ENCODE data around the gene CDK3. TPM values are rescaled to one million over a fixed set of nuclear protein-coding genes. Genes with fewer than 3 reads are reported as not detected.

CDK3 gene
- total RNA-seq, 1 donor from 2014 or later: 11.5 TPM

DNA sequence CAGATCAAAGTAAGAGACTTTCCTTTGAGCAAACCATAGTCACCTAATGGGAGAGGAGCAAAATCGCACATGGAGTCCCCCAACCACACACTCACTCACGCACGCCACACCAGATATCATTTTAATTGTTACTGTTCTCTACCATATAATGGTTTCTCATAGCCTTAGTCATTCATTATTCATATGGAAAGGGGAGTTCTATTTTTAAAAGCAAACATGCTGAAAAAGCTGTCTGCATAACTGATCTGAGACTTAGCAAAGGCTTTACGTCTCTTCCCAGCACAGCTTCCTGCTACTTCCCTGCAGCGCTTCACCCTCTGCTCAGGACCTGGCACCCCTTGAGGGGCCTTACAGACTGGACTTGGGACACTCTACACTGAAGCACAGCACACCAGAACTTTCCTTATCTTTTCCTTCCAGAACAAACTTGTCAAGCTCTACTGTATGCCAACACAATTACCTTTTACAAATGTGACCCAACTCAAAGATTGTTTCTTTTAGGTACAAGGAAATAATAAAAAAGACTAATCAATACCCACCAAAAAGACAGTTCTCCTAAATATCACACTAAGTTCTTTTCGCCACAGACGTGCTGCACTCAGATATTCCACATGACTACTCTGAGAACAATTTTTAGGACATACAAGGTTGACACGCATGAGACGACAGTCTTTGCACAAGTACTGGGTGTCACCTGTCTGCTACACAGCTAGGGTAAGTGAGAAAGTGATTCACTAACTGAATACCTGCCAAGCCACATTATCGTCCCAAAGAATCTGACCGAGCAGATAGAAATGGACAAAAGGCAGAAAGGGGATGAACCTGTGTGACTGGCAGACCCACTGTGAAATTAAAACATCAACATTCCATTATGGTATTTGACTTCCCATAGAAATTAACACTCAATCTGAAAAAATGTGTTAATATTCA lies 50.1 kb downstream of the CDK3 start:
- Mint-ChIP-seq H3K9me3 (peaks cover 4% of the 10 kb centered on the region), H3K36me3 (peaks cover 41% of the 10 kb centered on the region), H3K4me1 (ENCODE audit: unreplicated experiment) (peaks cover 13% of the 10 kb centered on the region), H3K27me3 (no peaks in the 10 kb centered on the region), H3K4me3 (peak overlapping the region; percentile 65), H3K27ac (peak overlapping the region; percentile 93)
- no peak for DNase-seq (ENCODE audit: extremely low spot score, unreplicated experiment)
- TF ChIP-seq, protein P1, sequence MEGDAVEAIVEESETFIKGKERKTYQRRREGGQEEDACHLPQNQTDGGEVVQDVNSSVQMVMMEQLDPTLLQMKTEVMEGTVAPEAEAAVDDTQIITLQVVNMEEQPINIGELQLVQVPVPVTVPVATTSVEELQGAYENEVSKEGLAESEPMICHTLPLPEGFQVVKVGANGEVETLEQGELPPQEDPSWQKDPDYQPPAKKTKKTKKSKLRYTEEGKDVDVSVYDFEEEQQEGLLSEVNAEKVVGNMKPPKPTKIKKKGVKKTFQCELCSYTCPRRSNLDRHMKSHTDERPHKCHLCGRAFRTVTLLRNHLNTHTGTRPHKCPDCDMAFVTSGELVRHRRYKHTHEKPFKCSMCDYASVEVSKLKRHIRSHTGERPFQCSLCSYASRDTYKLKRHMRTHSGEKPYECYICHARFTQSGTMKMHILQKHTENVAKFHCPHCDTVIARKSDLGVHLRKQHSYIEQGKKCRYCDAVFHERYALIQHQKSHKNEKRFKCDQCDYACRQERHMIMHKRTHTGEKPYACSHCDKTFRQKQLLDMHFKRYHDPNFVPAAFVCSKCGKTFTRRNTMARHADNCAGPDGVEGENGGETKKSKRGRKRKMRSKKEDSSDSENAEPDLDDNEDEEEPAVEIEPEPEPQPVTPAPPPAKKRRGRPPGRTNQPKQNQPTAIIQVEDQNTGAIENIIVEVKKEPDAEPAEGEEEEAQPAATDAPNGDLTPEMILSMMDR (conservative IDR thresholded peaks at IDR 0.05): no peak

DNA sequence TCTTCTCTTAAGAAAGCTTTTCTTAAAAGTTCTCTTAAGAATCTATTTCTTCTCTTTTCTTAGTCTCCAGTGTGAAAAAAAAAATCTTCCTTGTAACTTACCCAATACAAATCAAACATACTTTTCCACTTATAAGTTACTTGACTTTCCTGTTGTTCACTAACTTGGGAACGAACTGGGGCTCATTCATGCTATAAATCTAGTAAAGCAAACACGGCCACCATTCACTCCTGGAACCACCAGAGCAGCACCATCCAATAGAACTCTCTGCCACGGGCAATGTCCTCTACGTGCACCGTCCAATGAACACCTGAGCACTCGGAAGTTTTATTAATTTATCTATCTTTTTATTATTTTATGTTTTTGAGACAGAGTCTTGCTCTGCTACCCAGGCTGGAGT lies 50.9 kb downstream of the CDK3 start:
- Mint-ChIP-seq H3K27ac (peak overlapping the region; percentile 93), H3K4me3 (peak overlapping the region; percentile 79), H3K36me3 (peaks cover 46% of the 10 kb centered on the region), H3K4me1 (ENCODE audit: unreplicated experiment) (peaks cover 17% of the 10 kb centered on the region), H3K27me3 (no peaks in the 10 kb centered on the region), H3K9me3 (peaks cover 4% of the 10 kb centered on the region)
- TF ChIP-seq, protein P1 (conservative IDR thresholded peaks at IDR 0.05): no peak
- no peak for DNase-seq (ENCODE audit: extremely low spot score, unreplicated experiment)

DNA sequence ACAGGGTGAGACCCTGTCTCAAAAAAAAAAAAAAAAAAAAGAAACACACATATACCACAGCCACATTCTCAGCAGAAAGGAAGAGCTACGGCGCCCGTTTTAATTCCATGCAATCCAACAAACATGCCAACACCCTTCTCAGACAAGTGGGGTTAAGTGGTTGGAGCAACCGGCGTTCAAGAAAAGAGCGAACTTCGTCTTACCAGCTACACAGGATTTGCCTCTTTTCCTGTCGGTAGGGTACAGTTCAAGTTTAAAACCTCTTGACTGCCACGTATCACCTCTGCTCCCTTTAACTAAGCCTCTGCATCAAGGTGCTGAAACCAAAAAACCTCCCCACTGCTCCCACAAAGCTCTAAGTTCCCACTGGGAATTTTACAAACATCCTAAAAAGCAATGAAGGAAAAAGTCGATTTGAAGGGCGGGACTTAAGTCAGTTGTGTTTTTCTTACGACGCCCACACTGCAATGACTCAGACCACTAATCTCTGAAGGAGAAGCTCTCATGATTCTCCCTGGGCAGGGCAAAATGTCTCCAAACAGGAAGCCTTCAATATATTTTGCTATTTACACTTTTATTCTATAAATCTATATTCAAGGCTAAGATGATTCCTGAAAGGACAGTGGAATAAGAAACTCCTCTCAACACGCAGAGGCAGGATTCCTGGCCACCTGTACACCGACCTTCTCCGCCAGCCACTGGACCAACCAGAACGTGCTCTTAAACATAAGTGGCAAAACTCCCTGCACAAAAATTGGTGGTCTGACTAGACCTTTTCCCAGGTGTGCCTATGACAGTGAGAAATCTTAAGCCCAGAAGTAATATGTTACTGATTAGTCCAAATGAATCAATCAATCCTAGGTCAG lies 52.8 kb downstream of the CDK3 start:
- Mint-ChIP-seq H3K4me1 (ENCODE audit: unreplicated experiment) (peaks cover 17% of the 10 kb centered on the region), H3K27me3 (no peaks in the 10 kb centered on the region), H3K36me3 (peaks cover 46% of the 10 kb centered on the region), H3K27ac (peak overlapping the region; percentile 99), H3K9me3 (peaks cover 4% of the 10 kb centered on the region), H3K4me3 (peak overlapping the region; percentile 80)
- TF ChIP-seq, protein P1 (conservative IDR thresholded peaks at IDR 0.05): no peak
- no peak for DNase-seq (ENCODE audit: extremely low spot score, unreplicated experiment)

DNA sequence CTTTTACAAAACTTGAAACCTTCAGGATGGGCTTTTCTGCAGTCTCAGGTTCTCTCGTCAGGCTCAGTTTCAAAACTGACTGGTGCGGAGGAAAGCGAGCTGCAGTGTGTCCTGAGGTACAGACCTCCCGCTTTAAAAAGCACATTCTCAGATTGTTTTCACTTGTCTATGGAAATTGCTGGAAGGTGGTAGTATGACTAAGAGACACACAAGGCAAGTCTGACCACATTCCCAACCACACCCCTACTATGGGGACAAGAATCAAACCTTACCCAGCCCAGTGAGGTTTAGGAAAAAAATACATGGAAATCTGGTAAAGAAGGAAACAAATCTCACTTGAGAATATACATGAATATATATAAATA lies 53.4 kb downstream of the CDK3 start:
- Mint-ChIP-seq H3K9me3 (peaks cover 4% of the 10 kb centered on the region), H3K4me1 (ENCODE audit: unreplicated experiment) (peaks cover 11% of the 10 kb centered on the region), H3K36me3 (peaks cover 44% of the 10 kb centered on the region), H3K4me3 (peak overlapping the region; percentile 80), H3K27ac (peak overlapping the region; percentile 99), H3K27me3 (no peaks in the 10 kb centered on the region)
- DNase-seq (ENCODE audit: extremely low spot score, unreplicated experiment): no peak
- TF ChIP-seq, protein P1 (conservative IDR thresholded peaks at IDR 0.05): no peak

Other genes starting within 250 kb of the CDK3 start
- gene GALK1, start 235.7 kb upstream of the CDK3 start, total RNA-seq (ENCODE audit: low replicate concordance): 33.0 and 59.8 TPM in 2 replicates
- gene UNK, start 216.0 kb upstream of the CDK3 start, total RNA-seq (ENCODE audit: low replicate concordance): 41.9 and 49.7 TPM in 2 replicates
- gene UNC13D, start 156.5 kb upstream of the CDK3 start, total RNA-seq (ENCODE audit: low replicate concordance): 7.1 and 7.4 TPM in 2 replicates
- gene WBP2, start 145.5 kb upstream of the CDK3 start, total RNA-seq (ENCODE audit: low replicate concordance): 43.0 and 49.9 TPM in 2 replicates
- 1.9 and 3.1 TPM in 2 replicates for gene TRIM47, start 122.3 kb upstream of the CDK3 start, total RNA-seq (ENCODE audit: low replicate concordance)
- 8.1 and 19.0 TPM in 2 replicates for gene TRIM65, start 103.9 kb upstream of the CDK3 start, total RNA-seq (ENCODE audit: low replicate concordance)
- 93.5 and 113 TPM in 2 replicates for gene MRPL38, start 96.0 kb upstream of the CDK3 start, total RNA-seq (ENCODE audit: low replicate concordance)
- 18.7 and 27.5 TPM in 2 replicates for gene FBF1, start 59.8 kb upstream of the CDK3 start, total RNA-seq (ENCODE audit: low replicate concordance)
- gene ACOX1, start 21.7 kb upstream of the CDK3 start, total RNA-seq (ENCODE audit: low replicate concordance): 48.5 and 84.6 TPM in 2 replicates
- gene TEN1, start 21.6 kb upstream of the CDK3 start, total RNA-seq (ENCODE audit: low replicate concordance): 15.9 and 31.2 TPM in 2 replicates
- 31.9 and 116 TPM in 2 replicates for gene EVPL, start 26.5 kb downstream of the CDK3 start, total RNA-seq (ENCODE audit: low replicate concordance)
- gene SRP68, start 71.7 kb downstream of the CDK3 start, total RNA-seq (ENCODE audit: low replicate concordance): 86.7 and 89.6 TPM in 2 replicates
- gene GALR2, start 73.9 kb downstream of the CDK3 start, total RNA-seq (ENCODE audit: low replicate concordance): 0.94 and 1.3 TPM in 2 replicates
- gene ZACN, start 78.3 kb downstream of the CDK3 start, total RNA-seq (ENCODE audit: low replicate concordance): 0.29 TPM in 1 of 2 replicates, not detected in the other
- 171 and 201 TPM in 2 replicates for gene EXOC7, start 102.9 kb downstream of the CDK3 start, total RNA-seq (ENCODE audit: low replicate concordance)
- 5.3 and 18.2 TPM in 2 replicates for gene FOXJ1, start 140.4 kb downstream of the CDK3 start, total RNA-seq (ENCODE audit: low replicate concordance)
- 5.4 and 27.0 TPM in 2 replicates for gene RNF157, start 239.6 kb downstream of the CDK3 start, total RNA-seq (ENCODE audit: low replicate concordance)